Measurements from ENCODE around the gene MFSD6. TPM values are rescaled to one million over a fixed set of nuclear protein-coding genes. Genes with fewer than 3 reads are reported as not detected.
"Not testable (repeated sequence)": the region's sequence is repeated elsewhere in the genome, so short reads cannot be mapped to it uniquely, and the experiment has no call there.

Gene MFSD6
- total and polyA plus RNA-seq, 2 experiments from 2014 or later = 0.62 to 1.5 TPM

GRCh38 chr2:190503088-190503487, 94.9 kb downstream of the MFSD6 start:
- TF ChIP-seq CTCF (IDR thresholded peaks at IDR 0.05; ENCODE audit: low read depth, low read length) = no peak
- H3K9me3 ChIP-seq (ENCODE audit: low read depth) = no peaks in the 10 kb centered on the region
- no peaks in the 10 kb centered on the region for H3K36me3 ChIP-seq
- no peak for DNase-seq (ENCODE audit: low read depth in 1 of 2, low spot score in 1 of 2)
- no peak overlapping the region for H3K4me3 ChIP-seq
- H3K4me1 ChIP-seq (ENCODE audit: low read depth) = no peaks in the 10 kb centered on the region
- no peaks in the 10 kb centered on the region for H3K27me3 ChIP-seq
- H3K27ac ChIP-seq = no peak overlapping the region

- H3K36me3 ChIP-seq = no peaks in the 10 kb centered on the region
- H3K27ac ChIP-seq = no peak overlapping the region
- no peaks in the 10 kb centered on the region for H3K4me1 ChIP-seq (ENCODE audit: low read depth)
- no peak for TF ChIP-seq CTCF (IDR thresholded peaks at IDR 0.05; ENCODE audit: low read depth, low read length)
- H3K4me3 ChIP-seq = no peak overlapping the region
- no peaks in the 10 kb centered on the region for H3K9me3 ChIP-seq (ENCODE audit: low read depth)
- DNase-seq (ENCODE audit: low read depth in 1 of 2, low spot score in 1 of 2) = no peak
- no peaks in the 10 kb centered on the region for H3K27me3 ChIP-seq
These were observed 96.8 kb downstream of the MFSD6 start for GRCh38 chr2:190504912-190505311.

- no peaks in the 10 kb centered on the region for H3K9me3 ChIP-seq (ENCODE audit: low read depth)
- no peak for DNase-seq (ENCODE audit: low read depth in 1 of 2, low spot score in 1 of 2)
- no peaks in the 10 kb centered on the region for H3K36me3 ChIP-seq
- no peaks in the 10 kb centered on the region for H3K27me3 ChIP-seq
- no peak overlapping the region for H3K27ac ChIP-seq
- TF ChIP-seq CTCF (IDR thresholded peaks at IDR 0.05; ENCODE audit: low read depth, low read length) = no peak
- H3K4me3 ChIP-seq = no peak overlapping the region
- no peaks in the 10 kb centered on the region for H3K4me1 ChIP-seq (ENCODE audit: low read depth)
These were observed 97.5 kb downstream of the MFSD6 start for GRCh38 chr2:190505696-190506095.

- Histone ChIP-seq H3K9me3 (ENCODE audit: low read depth) (no peaks in the 10 kb centered on the region), H3K4me3 (no peak overlapping the region), H3K4me1 (ENCODE audit: low read depth) (no peaks in the 10 kb centered on the region), H3K36me3 (no peaks in the 10 kb centered on the region), H3K27ac (no peak overlapping the region), H3K27me3 (no peaks in the 10 kb centered on the region)
- TF ChIP-seq CTCF (IDR thresholded peaks at IDR 0.05; ENCODE audit: low read depth, low read length) = no peak
- DNase-seq (ENCODE audit: low read depth in 1 of 2, low spot score in 1 of 2) = no peak
These were observed 98.5 kb downstream of the MFSD6 start for GRCh38 chr2:190506666-190507065.

- no peaks in the 10 kb centered on the region for H3K9me3 ChIP-seq (ENCODE audit: low read depth)
- H3K36me3 ChIP-seq = no peaks in the 10 kb centered on the region
- DNase-seq (ENCODE audit: low read depth in 1 of 2, low spot score in 1 of 2) = no peak
- no peak overlapping the region for H3K4me3 ChIP-seq
- no peaks in the 10 kb centered on the region for H3K27me3 ChIP-seq
- no peak overlapping the region for H3K27ac ChIP-seq
- no peaks in the 10 kb centered on the region for H3K4me1 ChIP-seq (ENCODE audit: low read depth)
- TF ChIP-seq CTCF (IDR thresholded peaks at IDR 0.05; ENCODE audit: low read depth, low read length) = no peak
These were observed 99.0 kb downstream of the MFSD6 start for GRCh38 chr2:190507135-190507534.

- not testable (repeated sequence) for DNase-seq (ENCODE audit: low read depth in 1 of 2, low spot score in 1 of 2); H3K4me1 ChIP-seq (ENCODE audit: low read depth); H3K36me3 ChIP-seq; H3K4me3 ChIP-seq; H3K27ac ChIP-seq; H3K9me3 ChIP-seq (ENCODE audit: low read depth); H3K27me3 ChIP-seq
These were observed 101.7 kb downstream of the MFSD6 start for GRCh38 chr2:190509895-190510294.
